ENCODE data around the gene SCD.

DNA sequence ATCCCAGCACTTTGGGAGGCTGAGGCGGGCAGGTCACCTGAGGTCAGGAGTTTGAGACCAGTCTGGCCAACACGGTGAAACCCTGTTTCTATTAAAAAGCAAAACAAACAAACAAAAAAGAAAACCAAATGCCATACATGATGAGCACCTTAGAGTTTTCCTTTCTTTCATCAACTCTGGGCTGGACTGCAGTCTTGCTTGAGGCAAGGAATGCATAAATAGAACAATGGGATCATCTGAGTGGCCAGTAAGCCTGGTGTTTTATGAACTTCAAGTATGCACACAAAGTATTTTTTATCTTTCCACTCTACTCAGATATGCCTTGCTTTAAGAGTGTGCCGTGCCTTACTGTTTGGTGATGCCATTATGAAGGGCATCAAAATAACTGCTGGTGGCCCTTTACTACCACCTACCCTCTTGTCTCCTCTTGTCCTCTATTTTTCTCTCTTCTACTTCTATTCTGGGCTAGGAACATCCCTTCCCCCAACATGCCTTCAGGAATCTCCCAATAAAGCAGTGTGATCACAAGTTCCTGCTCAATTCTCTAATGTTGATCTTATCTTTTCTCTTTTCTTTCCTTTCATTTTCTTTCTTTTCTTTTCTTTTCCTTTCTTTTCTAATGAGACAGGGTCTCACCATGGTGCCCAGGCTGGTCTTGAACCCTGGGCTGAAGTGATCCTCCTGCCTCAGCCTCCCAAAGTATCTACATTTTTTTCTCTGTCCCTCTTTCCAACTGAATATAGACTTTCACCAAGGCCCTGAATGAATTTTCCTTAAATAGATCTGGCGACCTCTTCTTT is 10.2 kb downstream of the SCD start:
- TF ChIP-seq, protein P1, sequence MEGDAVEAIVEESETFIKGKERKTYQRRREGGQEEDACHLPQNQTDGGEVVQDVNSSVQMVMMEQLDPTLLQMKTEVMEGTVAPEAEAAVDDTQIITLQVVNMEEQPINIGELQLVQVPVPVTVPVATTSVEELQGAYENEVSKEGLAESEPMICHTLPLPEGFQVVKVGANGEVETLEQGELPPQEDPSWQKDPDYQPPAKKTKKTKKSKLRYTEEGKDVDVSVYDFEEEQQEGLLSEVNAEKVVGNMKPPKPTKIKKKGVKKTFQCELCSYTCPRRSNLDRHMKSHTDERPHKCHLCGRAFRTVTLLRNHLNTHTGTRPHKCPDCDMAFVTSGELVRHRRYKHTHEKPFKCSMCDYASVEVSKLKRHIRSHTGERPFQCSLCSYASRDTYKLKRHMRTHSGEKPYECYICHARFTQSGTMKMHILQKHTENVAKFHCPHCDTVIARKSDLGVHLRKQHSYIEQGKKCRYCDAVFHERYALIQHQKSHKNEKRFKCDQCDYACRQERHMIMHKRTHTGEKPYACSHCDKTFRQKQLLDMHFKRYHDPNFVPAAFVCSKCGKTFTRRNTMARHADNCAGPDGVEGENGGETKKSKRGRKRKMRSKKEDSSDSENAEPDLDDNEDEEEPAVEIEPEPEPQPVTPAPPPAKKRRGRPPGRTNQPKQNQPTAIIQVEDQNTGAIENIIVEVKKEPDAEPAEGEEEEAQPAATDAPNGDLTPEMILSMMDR (conservative IDR thresholded peaks at IDR 0.05; ENCODE audit: low read depth in 2 of 2) = no peak
- TF ChIP-seq EZH2 (IDR thresholded peaks at IDR 0.05; ENCODE audit: low read depth, unreplicated experiment) = no peak
- TF ChIP-seq ZNF331 (CRISPR knock-in tag; IDR thresholded peaks at IDR 0.05; ENCODE audit: low read depth) = no peak
- TF ChIP-seq POLR2AphosphoS5 (IDR thresholded peaks at IDR 0.05; ENCODE audit: low read depth) = 0 out of 2 replicates have a peak, but pooled peaks have one; percentile 19
- TF ChIP-seq, protein P2, sequence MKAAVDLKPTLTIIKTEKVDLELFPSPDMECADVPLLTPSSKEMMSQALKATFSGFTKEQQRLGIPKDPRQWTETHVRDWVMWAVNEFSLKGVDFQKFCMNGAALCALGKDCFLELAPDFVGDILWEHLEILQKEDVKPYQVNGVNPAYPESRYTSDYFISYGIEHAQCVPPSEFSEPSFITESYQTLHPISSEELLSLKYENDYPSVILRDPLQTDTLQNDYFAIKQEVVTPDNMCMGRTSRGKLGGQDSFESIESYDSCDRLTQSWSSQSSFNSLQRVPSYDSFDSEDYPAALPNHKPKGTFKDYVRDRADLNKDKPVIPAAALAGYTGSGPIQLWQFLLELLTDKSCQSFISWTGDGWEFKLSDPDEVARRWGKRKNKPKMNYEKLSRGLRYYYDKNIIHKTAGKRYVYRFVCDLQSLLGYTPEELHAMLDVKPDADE (IDR thresholded peaks at IDR 0.05) = no peak
- TF ChIP-seq, protein P3, sequence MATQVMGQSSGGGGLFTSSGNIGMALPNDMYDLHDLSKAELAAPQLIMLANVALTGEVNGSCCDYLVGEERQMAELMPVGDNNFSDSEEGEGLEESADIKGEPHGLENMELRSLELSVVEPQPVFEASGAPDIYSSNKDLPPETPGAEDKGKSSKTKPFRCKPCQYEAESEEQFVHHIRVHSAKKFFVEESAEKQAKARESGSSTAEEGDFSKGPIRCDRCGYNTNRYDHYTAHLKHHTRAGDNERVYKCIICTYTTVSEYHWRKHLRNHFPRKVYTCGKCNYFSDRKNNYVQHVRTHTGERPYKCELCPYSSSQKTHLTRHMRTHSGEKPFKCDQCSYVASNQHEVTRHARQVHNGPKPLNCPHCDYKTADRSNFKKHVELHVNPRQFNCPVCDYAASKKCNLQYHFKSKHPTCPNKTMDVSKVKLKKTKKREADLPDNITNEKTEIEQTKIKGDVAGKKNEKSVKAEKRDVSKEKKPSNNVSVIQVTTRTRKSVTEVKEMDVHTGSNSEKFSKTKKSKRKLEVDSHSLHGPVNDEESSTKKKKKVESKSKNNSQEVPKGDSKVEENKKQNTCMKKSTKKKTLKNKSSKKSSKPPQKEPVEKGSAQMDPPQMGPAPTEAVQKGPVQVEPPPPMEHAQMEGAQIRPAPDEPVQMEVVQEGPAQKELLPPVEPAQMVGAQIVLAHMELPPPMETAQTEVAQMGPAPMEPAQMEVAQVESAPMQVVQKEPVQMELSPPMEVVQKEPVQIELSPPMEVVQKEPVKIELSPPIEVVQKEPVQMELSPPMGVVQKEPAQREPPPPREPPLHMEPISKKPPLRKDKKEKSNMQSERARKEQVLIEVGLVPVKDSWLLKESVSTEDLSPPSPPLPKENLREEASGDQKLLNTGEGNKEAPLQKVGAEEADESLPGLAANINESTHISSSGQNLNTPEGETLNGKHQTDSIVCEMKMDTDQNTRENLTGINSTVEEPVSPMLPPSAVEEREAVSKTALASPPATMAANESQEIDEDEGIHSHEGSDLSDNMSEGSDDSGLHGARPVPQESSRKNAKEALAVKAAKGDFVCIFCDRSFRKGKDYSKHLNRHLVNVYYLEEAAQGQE (IDR thresholded peaks at IDR 0.05; ENCODE audit: unreplicated experiment) = no peak

Data from GM23338 (cell line).